Measurements from ENCODE around the gene SEC22B.
"Not testable (repeated sequence)": the region's sequence is repeated elsewhere in the genome, so short reads cannot be mapped to it uniquely, and the experiment has no call there.

Gene SEC22B

GRCh38 chr1:120178799-120179756 lies 2.8 kb upstream of the SEC22B start:
- ChIA-PET CTCF (no interaction called here), POLR2A (ENCODE audit: low non-redundant PET) (no interaction called here)
- H3K27ac ChIP-seq = no peak overlapping the region
- no peak for DNase-seq (ENCODE audit: low spot score)
- TF ChIP-seq, protein P1, sequence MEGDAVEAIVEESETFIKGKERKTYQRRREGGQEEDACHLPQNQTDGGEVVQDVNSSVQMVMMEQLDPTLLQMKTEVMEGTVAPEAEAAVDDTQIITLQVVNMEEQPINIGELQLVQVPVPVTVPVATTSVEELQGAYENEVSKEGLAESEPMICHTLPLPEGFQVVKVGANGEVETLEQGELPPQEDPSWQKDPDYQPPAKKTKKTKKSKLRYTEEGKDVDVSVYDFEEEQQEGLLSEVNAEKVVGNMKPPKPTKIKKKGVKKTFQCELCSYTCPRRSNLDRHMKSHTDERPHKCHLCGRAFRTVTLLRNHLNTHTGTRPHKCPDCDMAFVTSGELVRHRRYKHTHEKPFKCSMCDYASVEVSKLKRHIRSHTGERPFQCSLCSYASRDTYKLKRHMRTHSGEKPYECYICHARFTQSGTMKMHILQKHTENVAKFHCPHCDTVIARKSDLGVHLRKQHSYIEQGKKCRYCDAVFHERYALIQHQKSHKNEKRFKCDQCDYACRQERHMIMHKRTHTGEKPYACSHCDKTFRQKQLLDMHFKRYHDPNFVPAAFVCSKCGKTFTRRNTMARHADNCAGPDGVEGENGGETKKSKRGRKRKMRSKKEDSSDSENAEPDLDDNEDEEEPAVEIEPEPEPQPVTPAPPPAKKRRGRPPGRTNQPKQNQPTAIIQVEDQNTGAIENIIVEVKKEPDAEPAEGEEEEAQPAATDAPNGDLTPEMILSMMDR (conservative IDR thresholded peaks at IDR 0.05; ENCODE audit: low read depth) = no peak

- POLR2A ChIA-PET (ENCODE audit: low non-redundant PET); H3K27ac ChIP-seq; DNase-seq (ENCODE audit: low spot score); CTCF ChIA-PET: not testable (repeated sequence)
Observed at GRCh38 chr1:120178058-120178457, 1.7 kb upstream of the SEC22B start.

DNA sequence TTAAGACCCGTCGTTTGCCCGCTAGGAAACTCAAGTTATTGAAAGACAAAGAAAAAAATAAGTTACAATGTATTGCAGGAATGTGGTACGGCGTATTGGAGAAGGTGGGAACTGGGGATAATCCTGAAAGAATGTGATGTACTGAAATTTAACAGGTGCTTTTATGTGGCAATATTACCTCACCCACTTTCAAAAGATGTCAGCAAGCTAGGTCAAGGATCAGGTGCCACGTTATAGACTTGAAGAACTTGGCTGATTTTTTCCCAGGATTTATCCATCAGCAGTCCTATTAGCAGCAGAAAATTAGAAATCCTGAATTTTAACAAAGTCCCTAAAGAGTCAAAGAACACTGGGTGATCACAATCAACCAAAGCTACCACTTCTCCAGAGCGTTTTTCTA lies 632 bp downstream of the SEC22B start:
- CTCF ChIA-PET; POLR2A ChIA-PET (ENCODE audit: low non-redundant PET); DNase-seq (ENCODE audit: low spot score): not testable (repeated sequence)
- peak overlapping the region; percentile 92 for H3K27ac ChIP-seq

GRCh38 chr1:120164761-120165160 lies 11.6 kb downstream of the SEC22B start:
- POLR2A ChIA-PET (ENCODE audit: low non-redundant PET); H3K27ac ChIP-seq; CTCF ChIA-PET; DNase-seq (ENCODE audit: low spot score): not testable (repeated sequence)

DNA sequence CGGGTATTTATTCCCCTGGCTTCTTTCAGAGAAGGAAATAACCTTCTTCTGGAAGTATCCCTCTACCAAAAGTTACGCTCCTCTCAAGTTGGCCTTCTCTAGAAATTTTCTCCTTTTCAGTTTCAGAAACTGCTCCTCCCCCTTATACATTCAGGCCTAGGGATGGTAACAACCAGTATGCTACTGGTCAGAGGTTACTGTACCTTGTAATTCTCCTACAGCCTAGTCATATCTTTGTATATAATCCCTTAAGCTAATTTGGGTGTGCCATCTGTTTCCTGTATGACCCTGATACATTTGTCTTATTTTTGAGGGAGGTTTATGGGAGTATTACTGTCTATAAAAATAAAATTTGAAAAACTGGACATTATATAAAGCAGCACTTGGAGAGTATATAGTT lies 14.3 kb downstream of the SEC22B start:
- CTCF ChIA-PET; POLR2A ChIA-PET (ENCODE audit: low non-redundant PET); DNase-seq (ENCODE audit: low spot score); H3K27ac ChIP-seq: not testable (repeated sequence)

- DNase-seq (ENCODE audit: low spot score); POLR2A ChIA-PET (ENCODE audit: low non-redundant PET); CTCF ChIA-PET; H3K27ac ChIP-seq: not testable (repeated sequence)
Observed at GRCh38 chr1:120158495-120158894, 17.8 kb downstream of the SEC22B start.

DNA sequence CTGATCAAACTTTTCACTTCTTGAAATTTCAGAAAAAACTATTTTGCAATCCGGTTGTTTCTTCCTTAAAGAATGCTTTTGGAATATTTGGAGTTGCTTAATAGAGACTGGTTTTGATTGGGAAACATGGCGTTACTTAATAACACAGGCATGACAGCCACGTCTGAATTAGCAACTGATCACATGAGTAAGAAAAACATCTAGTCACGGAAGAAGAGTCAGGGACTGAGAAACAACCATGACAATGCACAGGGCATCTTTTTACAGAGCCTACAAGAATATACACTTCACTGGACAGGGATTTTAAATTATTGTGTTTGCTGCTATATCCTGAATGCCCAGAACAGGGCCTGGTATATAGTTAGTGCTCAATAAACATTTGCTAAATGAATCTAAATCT lies 18.2 kb downstream of the SEC22B start:
- DNase-seq (ENCODE audit: low spot score); POLR2A ChIA-PET (ENCODE audit: low non-redundant PET); CTCF ChIA-PET; H3K27ac ChIP-seq: not testable (repeated sequence)

DNA sequence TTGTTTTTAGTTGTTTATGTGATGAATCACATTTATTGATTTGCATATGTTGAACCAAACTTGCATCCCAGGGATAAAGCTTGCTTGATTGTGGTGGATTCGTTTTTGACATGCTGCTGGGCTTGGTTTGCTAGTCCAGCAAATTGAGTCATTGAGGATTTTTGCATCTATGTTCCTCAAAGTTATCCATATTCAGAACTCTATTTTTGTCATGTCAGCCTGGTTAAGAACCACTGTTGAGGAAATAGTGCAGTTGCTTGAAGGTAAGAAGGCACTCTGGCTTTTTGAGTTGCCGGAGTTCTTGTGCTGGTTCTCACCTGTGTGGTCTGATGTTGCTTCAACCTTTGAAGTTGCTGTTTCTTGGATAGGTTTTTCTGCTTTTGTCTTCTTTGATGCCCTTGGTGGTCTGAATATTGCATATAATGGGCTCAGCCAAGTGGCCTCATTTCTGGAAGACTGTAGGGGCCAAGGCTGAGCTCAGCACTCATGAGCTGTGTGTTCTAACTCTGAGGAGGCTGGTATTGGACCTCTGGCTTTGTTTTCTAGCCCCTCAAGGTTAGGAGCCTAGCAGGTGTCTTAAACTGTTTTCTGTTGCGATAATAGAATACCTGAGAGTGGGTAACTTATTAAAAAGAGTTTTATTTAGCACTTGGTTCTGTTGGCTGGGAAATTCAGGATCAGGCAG lies 26.0 kb downstream of the SEC22B start:
- POLR2A ChIA-PET (ENCODE audit: low non-redundant PET); CTCF ChIA-PET; H3K27ac ChIP-seq; DNase-seq (ENCODE audit: low spot score): not testable (repeated sequence)

- DNase-seq (ENCODE audit: low spot score); H3K27ac ChIP-seq; POLR2A ChIA-PET (ENCODE audit: low non-redundant PET); CTCF ChIA-PET: not testable (repeated sequence)
Observed at GRCh38 chr1:120149420-120150059, 26.8 kb downstream of the SEC22B start.

- CTCF ChIA-PET; DNase-seq (ENCODE audit: low spot score); POLR2A ChIA-PET (ENCODE audit: low non-redundant PET); H3K27ac ChIP-seq: not testable (repeated sequence)
Observed at GRCh38 chr1:120145806-120146205, 30.5 kb downstream of the SEC22B start.

DNA sequence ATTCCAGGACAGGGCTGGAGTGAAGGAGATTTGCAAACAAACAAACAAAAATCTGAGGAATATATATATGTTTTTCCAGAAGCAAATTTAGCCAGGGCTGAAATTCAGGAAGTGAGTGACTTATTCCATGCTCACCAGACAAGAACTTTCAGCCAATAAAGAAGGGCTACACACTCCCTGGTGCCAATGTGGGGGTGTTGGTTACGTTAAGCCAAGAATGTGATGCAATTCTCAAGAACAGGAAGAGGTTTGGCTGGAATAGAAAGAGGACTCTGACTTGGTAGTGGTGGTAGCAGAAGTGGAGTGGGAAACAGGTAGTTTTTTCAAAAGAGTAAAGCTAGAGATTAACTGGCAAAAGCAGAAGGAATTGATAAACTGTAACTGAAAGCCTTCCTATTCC lies 31.7 kb downstream of the SEC22B start:
- H3K27ac ChIP-seq; POLR2A ChIA-PET (ENCODE audit: low non-redundant PET); DNase-seq (ENCODE audit: low spot score); CTCF ChIA-PET: not testable (repeated sequence)

GRCh38 chr1:120144169-120144568 lies 32.2 kb downstream of the SEC22B start:
- H3K27ac ChIP-seq; DNase-seq (ENCODE audit: low spot score); CTCF ChIA-PET; POLR2A ChIA-PET (ENCODE audit: low non-redundant PET): not testable (repeated sequence)

- DNase-seq (ENCODE audit: low spot score); CTCF ChIA-PET; H3K27ac ChIP-seq; POLR2A ChIA-PET (ENCODE audit: low non-redundant PET): not testable (repeated sequence)
Observed at GRCh38 chr1:120143334-120143733, 33.0 kb downstream of the SEC22B start.

DNA sequence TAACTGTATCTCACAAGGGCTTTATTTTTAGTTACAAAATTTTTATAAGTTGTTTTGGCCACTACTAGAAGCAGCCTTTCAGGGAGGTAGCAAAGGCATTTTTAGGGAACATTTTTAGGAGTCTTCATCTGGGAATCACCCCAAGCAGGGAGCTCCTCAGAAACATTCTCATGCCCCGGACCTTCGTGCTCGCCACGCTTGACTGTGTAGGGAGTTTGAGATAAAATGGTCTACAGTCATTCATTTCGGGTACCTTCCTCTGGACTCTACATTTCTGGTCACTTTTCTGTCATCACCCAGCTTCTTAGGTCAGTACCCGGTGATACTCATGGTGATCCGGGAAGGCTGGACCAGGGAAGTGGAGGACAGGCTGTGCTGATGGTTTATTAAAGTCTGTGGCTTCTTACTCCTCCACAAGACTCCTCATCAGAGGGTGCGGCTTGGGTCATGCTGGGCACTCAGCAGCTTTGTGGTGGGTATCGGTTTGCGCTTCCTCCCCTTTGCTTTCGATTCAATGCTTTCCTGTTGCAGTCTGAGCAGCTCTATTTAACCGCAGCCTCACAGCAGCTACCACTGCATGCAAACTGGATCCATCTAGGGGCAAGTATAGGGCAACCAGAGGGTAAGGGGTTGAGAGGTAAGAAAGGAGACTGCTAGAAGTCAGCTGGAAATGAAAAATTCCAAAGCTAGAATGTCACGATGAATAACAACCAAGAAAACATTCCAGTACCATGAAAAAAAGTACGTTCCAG lies 33.6 kb downstream of the SEC22B start:
- DNase-seq (ENCODE audit: low spot score); H3K27ac ChIP-seq; CTCF ChIA-PET: not testable (repeated sequence)

DNA sequence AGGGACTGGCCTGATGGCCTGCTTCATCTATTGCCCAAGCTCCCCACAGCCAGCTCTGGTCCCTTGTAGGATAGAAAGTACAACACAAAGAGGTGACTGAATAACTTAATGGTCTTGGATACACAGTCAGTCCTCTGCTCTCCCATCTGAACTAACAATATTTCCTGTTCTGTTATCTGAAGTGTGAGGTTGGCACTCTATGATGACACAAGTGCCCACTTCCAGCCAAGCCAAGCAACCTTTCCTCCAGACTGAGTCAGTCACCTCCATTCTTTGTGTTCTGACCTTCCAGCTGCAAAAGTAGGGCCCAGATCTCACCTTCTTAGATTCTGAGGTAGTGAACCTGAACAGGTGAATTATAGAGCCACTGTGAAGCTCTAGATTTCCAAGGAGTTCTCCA lies 34.5 kb downstream of the SEC22B start:
- POLR2A ChIA-PET (ENCODE audit: low non-redundant PET); CTCF ChIA-PET; H3K27ac ChIP-seq; DNase-seq (ENCODE audit: low spot score): not testable (repeated sequence)

More for the DNA sequence above, 33.6 kb downstream of the SEC22B start:
- POLR2A ChIA-PET (ENCODE audit: low non-redundant PET) = not testable (repeated sequence)
